Kidney (tissue), 14 donors: Measurements from ENCODE around the gene SOCS6. TPM values are rescaled to one million over a fixed set of nuclear protein-coding genes. Genes with fewer than 3 reads are reported as not detected.

ENCODE experiments used
- DNase-seq, 5 donors: peaks; one replicate each; pipeline ENCODE4 v3.0.0-alpha.2; 2013 to 2020
- FAIRE-seq: peaks from 2 replicates; lab custom pipeline; 2012; peaks lifted over from hg19 to GRCh38; lab: Jason Lieb, UNC
- H3K27ac ChIP-seq, 2 donors: one replicate each; pipeline ENCODE4 v1.7.0; 2013; ENCODE audit warnings: low read depth in 2 of 2, low read length in 2 of 2, inconsistent platforms in 1 of 2
- H3K27me3 ChIP-seq: one replicate; pipeline ENCODE4 v1.7.1; 2013; ENCODE audit warnings: low read length, inconsistent platforms; ENCODE audit not compliant: control insufficient read depth, insufficient read depth
- H3K36me3 ChIP-seq, 3 donors: one replicate each; pipeline versions ENCODE4 v1.7.0 to v1.7.1; 2013; ENCODE audit warnings: low read length in 3 of 3, control low read depth in 1 of 3, inconsistent platforms in 1 of 3; ENCODE audit not compliant: insufficient read depth in 3 of 3, control insufficient read depth in 2 of 3
- H3K4me1 ChIP-seq, 3 donors: one replicate each; pipeline versions ENCODE4 v1.7.0 to v1.7.1; 2013; ENCODE audit warnings: low read length in 3 of 3, inconsistent platforms in 1 of 3, low read depth in 1 of 3; ENCODE audit not compliant: control insufficient read depth in 2 of 3, insufficient read depth in 2 of 3
- H3K4me3 ChIP-seq, 3 donors: one replicate each; pipeline versions ENCODE4 v1.7.0 to v1.8.1; 2013; ENCODE audit warnings: low read length in 3 of 3, control low read depth in 1 of 3, inconsistent platforms in 1 of 3
- H3K9ac ChIP-seq, 3 donors: one replicate each; pipeline versions ENCODE4 v1.7.0 to v1.7.1; 2013; ENCODE audit warnings: low read length in 3 of 3, control low read depth in 1 of 3, inconsistent platforms in 1 of 3
- H3K9me3 ChIP-seq, 3 donors: one replicate each; pipeline versions ENCODE4 v1.7.0 to v1.7.1; 2013; ENCODE audit warnings: low read length in 3 of 3, control low read depth in 1 of 3, inconsistent platforms in 1 of 3; ENCODE audit not compliant: control insufficient read depth in 2 of 3, insufficient read depth in 1 of 3
- intact Hi-C: fragments of 100-400 bp; cut with DNase I; formaldehyde crosslinking; loops from one replicate; pipeline ENCODE4 v1.11.1; 2022
- polyA plus RNA-seq: library from polyadenylated mRNA; stranded (reverse); fragments of 350-450 nt; fragmentation: Illumina TruSeq; extraction: RNeasy Lipid Tissue Mini Kit (QIAGEN cat#74804); gene quantifications from one replicate; pipeline ENCODE4 v1.2.3, GENCODE V29; 2014; ENCODE audit warnings: low read depth, low replicate concordance; ENCODE audit not compliant: insufficient read depth
- total RNA-seq: library from RNA; stranded (reverse); fragmentation: NEBNext Ultra II Directional; extraction: Animal tissue kit (Norgen Biotek cat#: 25700); gene quantifications from one replicate; pipeline ENCODE4 v1.2.1, GENCODE V29; 2021
- TF ChIP-seq, protein P1 (sequence below): IDR thresholded peaks from 3 replicates; pipeline ENCODE4 v1.5.1; 2012; ENCODE audit warnings: mild to moderate bottlenecking, moderate library complexity, borderline replicate concordance; ENCODE audit not compliant: insufficient read depth; ENCODE audit errors: extremely low read depth
- donor health status: control.
- donor health status: control.
- donor health status: control.
- donor health status: control.
- donor health status: control.
- donor health status: DM: yes; HTN: yes; CAD: no.
- donor health status: Normal renal cell carcinoma (clear cell type).

The SOCS6 gene
- total and polyA plus RNA-seq, 2 donors from 2014 or later: 5.1 to 18.7 TPM

GRCh38 chr18:70372450-70373041, 83.7 kb downstream of the SOCS6 start:
- DNase-seq (no peak), FAIRE-seq (no peak)
- no peak overlapping the region for H3K27ac ChIP-seq
- intact Hi-C loops: no loop called here
- H3K9me3 ChIP-seq: no peaks in the 10 kb centered on the region
- no peaks in the 10 kb centered on the region for H3K27me3 ChIP-seq
- peaks cover 0 to 9% (median 2%) of the 10 kb centered on the region in 3 donors for H3K4me1 ChIP-seq
- TF ChIP-seq, protein P1, sequence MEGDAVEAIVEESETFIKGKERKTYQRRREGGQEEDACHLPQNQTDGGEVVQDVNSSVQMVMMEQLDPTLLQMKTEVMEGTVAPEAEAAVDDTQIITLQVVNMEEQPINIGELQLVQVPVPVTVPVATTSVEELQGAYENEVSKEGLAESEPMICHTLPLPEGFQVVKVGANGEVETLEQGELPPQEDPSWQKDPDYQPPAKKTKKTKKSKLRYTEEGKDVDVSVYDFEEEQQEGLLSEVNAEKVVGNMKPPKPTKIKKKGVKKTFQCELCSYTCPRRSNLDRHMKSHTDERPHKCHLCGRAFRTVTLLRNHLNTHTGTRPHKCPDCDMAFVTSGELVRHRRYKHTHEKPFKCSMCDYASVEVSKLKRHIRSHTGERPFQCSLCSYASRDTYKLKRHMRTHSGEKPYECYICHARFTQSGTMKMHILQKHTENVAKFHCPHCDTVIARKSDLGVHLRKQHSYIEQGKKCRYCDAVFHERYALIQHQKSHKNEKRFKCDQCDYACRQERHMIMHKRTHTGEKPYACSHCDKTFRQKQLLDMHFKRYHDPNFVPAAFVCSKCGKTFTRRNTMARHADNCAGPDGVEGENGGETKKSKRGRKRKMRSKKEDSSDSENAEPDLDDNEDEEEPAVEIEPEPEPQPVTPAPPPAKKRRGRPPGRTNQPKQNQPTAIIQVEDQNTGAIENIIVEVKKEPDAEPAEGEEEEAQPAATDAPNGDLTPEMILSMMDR: no peak
- H3K36me3 ChIP-seq: no peaks in the 10 kb centered on the region
- no peak overlapping the region for H3K4me3 ChIP-seq
- H3K9ac ChIP-seq: no peak overlapping the region

DNA sequence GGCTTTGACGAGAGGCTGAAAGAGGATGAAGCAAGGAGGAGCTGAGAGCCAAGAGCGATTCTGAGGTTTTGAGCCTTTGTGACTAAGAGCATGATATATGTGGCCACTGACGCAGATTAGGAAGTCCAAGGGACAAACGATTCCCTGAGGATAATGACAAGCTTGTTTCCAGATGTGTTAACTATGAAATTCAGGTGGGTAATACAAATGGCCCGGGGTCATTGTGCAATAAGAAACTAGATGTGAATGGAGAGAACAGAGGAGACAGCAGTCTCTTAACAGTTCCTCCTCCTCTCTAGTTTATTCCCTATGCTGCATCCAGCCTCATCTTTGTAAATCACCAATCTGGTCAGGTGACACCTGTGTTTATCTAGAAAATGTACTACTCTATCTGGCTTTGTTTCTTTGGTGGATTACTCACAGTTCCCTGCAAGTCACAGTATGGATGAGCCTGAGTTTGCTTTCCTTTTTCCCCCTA, 84.2 kb downstream of the SOCS6 start:
- Histone ChIP-seq H3K9me3 (no peaks in the 10 kb centered on the region), H3K9ac (no peak overlapping the region), H3K4me1 (peaks cover 1 to 14% (median 6%) of the 10 kb centered on the region in 3 donors), H3K36me3 (no peaks in the 10 kb centered on the region), H3K27me3 (no peaks in the 10 kb centered on the region), H3K4me3 (no peak overlapping the region), H3K27ac (no peak overlapping the region)
- DNase-seq (no peak), FAIRE-seq (no peak)
- TF ChIP-seq, protein P1: no peak
- intact Hi-C loops: no loop called here

DNA sequence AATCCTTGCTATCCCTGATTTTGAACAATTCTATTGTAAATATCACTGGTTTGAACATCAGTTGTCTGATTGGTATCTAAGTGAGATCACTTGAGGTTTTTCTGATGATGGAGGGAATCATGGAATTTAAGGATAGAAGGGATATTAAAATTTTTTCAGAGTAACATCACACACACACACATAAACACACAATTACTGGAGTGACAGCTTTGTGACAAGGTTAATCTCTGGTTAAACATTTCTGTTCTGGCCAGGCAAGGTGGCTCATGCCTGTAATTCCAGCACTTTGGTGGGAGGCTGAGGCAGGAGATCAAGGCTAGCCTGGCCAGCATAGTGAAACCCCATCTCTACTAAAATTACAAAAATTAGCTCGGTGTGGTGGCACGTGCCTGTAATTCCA, 85.3 kb downstream of the SOCS6 start:
- DNase-seq (no peak), FAIRE-seq (no peak)
- Histone ChIP-seq H3K9ac (no peak overlapping the region), H3K4me1 (peaks cover 3 to 15% (median 7%) of the 10 kb centered on the region in 3 donors), H3K27me3 (no peaks in the 10 kb centered on the region), H3K9me3 (no peaks in the 10 kb centered on the region), H3K4me3 (no peak overlapping the region), H3K27ac (no peak overlapping the region), H3K36me3 (no peaks in the 10 kb centered on the region)
- intact Hi-C loops: no loop called here
- TF ChIP-seq, protein P1: no peak
